HepG2 (cell line): ENCODE results near the gene GPR107. TPM values are rescaled to one million over a fixed set of nuclear protein-coding genes. Genes with fewer than 3 reads are reported as not detected.

Experiments used
- ATAC-seq: fragments of 200-7000 bp; cut with Tn5 transposase; 3 replicates; pipeline ENCODE4 v1.9.1; 2020; ENCODE audit warnings: mild to moderate bottlenecking, moderate library complexity
- BruUV-seq: library from RNA; stranded (reverse); fragments of 400-500 nt; replicated peaks from 2 replicates; lab custom pipeline; 2021; lab: Mats Ljungman, UMichigan
- CTCF ChIA-PET: fragments of 300-600 bp; formaldehyde crosslinking; extraction: SDS; loops from one replicate; lab custom pipeline; 2021; ENCODE audit warnings: low total read pairs, inconsistent platforms, low intra/inter-chr PET ratio; lab: Yijun Ruan, JAX
- POLR2A ChIA-PET: fragments of 350-600 bp; sonication (Branson Sonifier 250); formaldehyde crosslinking; loops from one replicate; lab custom pipeline; 2020; ENCODE audit warnings: antibody characterized with exemption, inconsistent platforms; lab: Yijun Ruan, JAX
- DNase-seq: peaks from one replicate; pipeline ENCODE4 v3.0.0-alpha.2; 2015; ENCODE audit warnings: low spot score
- FAIRE-seq: peaks from 3 replicates; lab custom pipeline; 2011; peaks lifted over from hg19 to GRCh38; lab: Jason Lieb, UNC
- H2AFZ ChIP-seq: one replicate; pipeline ENCODE4 v1.6.1; 2011; ENCODE audit warnings: low read length, inconsistent platforms
- H3K27ac ChIP-seq: fragments of 300-600 bp; 3 replicates; pipeline ENCODE4 v1.8.0; 2011; ENCODE audit warnings: mixed run types, mild to moderate bottlenecking, mixed read lengths, low read length, inconsistent platforms; ENCODE audit not compliant: insufficient read depth; ENCODE audit errors: extremely low read length
- H3K27me3 ChIP-seq, 2 experiments: fragments of 200-600 bp in 1 of 2; 2 replicates in 1 of 2; 3 replicates in 1 of 2; pipeline versions ENCODE4 v1.6.0 to v1.8.0; 2011; ENCODE audit warnings: low read length in 2 of 2, mild to moderate bottlenecking in 2 of 2, moderate library complexity in 2 of 2, inconsistent platforms in 1 of 2; ENCODE audit not compliant: insufficient read depth in 2 of 2, control insufficient read depth in 1 of 2
- H3K36me3 ChIP-seq, 2 experiments: fragments of 200-600 bp in 1 of 2; replicated peaks in 1 of 2; 2 replicates in 1 of 2; 3 replicates in 1 of 2; pipeline versions ENCODE4 v1.5.1 to v1.8.0; 2011; ENCODE audit warnings: low read length in 2 of 2, inconsistent platforms in 1 of 2; ENCODE audit not compliant: insufficient read depth in 2 of 2, control insufficient read depth in 1 of 2
- H3K4me1 ChIP-seq: 2 replicates; pipeline ENCODE4 v1.5.1; 2012; ENCODE audit warnings: low read length, inconsistent platforms; ENCODE audit not compliant: insufficient read depth
- H3K4me2 ChIP-seq: 2 replicates; pipeline ENCODE4 v1.6.0; 2011; ENCODE audit warnings: low read depth, low read length, inconsistent platforms
- H3K4me3 ChIP-seq, 3 experiments: fragments of 200-600 bp in 1 of 3; sonication (generic), shearing (Covaris generic) in 1 of 3; replicated peaks in 1 of 3; 2 replicates each; pipeline ENCODE4 v1.5.1; 2011 to 2016; ENCODE audit warnings: low read length in 3 of 3, inconsistent platforms in 2 of 3, low read depth in 2 of 3, mild to moderate bottlenecking in 2 of 3, control low read depth in 1 of 3, mixed read lengths in 1 of 3; ENCODE audit not compliant: insufficient read depth in 1 of 3
- H3K79me2 ChIP-seq: one replicate; pipeline ENCODE4 v1.6.1; 2011; ENCODE audit warnings: low read length, inconsistent platforms; ENCODE audit not compliant: insufficient read depth
- H3K9ac ChIP-seq: 2 replicates; pipeline ENCODE4 v1.6.0; 2011; ENCODE audit warnings: mild to moderate bottlenecking, low read depth, low read length, inconsistent platforms; ENCODE audit not compliant: insufficient read depth
- H3K9me3 ChIP-seq: 2 replicates; pipeline ENCODE4 v1.5.1; 2012; ENCODE audit warnings: mild to moderate bottlenecking, low read length
- H4K20me1 ChIP-seq: 2 replicates; pipeline ENCODE4 v1.6.0; 2011; ENCODE audit warnings: inconsistent platforms, mild to moderate bottlenecking, low read length, moderate library complexity; ENCODE audit not compliant: insufficient read depth
- EP300 ChIP-seq, 3 experiments: sonication (generic) in 1 of 3; formaldehyde crosslinking in 1 of 3; IDR thresholded peaks; 2 replicates each; pipeline versions ENCODE4 v1.5.1 to v1.6.1; 2011 to 2020; ENCODE audit warnings: low read depth in 2 of 3, low read length in 2 of 3, borderline replicate concordance in 1 of 3, improper control_type of control experiment in 1 of 3, mild to moderate bottlenecking in 1 of 3, missing genetic modification reagents in 1 of 3, moderate library complexity in 1 of 3
- HHEX ChIP-seq: IDR thresholded peaks from 2 replicates; pipeline ENCODE4 v1.6.1; 2016; ENCODE audit warnings: control low read depth
- MIER2 ChIP-seq: IDR thresholded peaks from 2 replicates; pipeline ENCODE4 v1.6.1; 2016; ENCODE audit warnings: missing biosample characterization, missing genetic modification reagents
- ZBTB7B ChIP-seq: sonication (generic); formaldehyde crosslinking; IDR thresholded peaks from 2 replicates; pipeline ENCODE4 v1.4.0; 2020; ENCODE audit warnings: missing genetic modification reagents
- ZNF34 ChIP-seq: sonication (generic); formaldehyde crosslinking; IDR thresholded peaks from 2 replicates; pipeline ENCODE4 v1.4.0; 2020; ENCODE audit warnings: mild to moderate bottlenecking, missing genetic modification reagents, borderline replicate concordance
- ZNF674 ChIP-seq: sonication (generic); formaldehyde crosslinking; IDR thresholded peaks from 2 replicates; pipeline ENCODE4 v1.5.0; 2020; ENCODE audit warnings: low read depth, mild to moderate bottlenecking, missing genetic modification reagents
- WGBS: methylation state at CpG from one replicate; pipeline ENCODE4 v1.1.6; 2017; ENCODE audit warnings: low lambda C conversion rate; 5-methylcytosine and 5-hydroxymethylcytosine counted together
- in situ Hi-C: cut with HindIII; loops from 2 replicates; pipeline ENCODE4 v1.10.0; 2017; ENCODE audit warnings: low pct_unique_long_range_greater_than_20kb; ENCODE audit not compliant: extremely low pct_ligation_motif_present
- intact Hi-C: fragments of 100-400 bp; cut with micrococcal nuclease; formaldehyde crosslinking; loops from one replicate; pipeline ENCODE4 v1.10.0; 2022; ENCODE audit not compliant: unreplicated experiment
- polyA plus RNA-seq, 8 experiments: library from polyadenylated mRNA; depleted of rRNA in 3 of 8; stranded (reverse) in 7 of 8; unstranded in 1 of 8; fragments of >200 nt; fragmentation: Illumina TruSeq in 4 of 8; extraction: Trizol in 4 of 8; gene quantifications; 2 replicates each; pipeline versions ENCODE4 v1.2.1 to v1.2.3, GENCODE V29; 2011 to 2016; ENCODE audit warnings: low read depth in 4 of 8, missing spikeins in 1 of 8, mixed read lengths in 1 of 8; ENCODE audit not compliant: insufficient read depth in 1 of 8
- total RNA-seq, 5 experiments: library from RNA; depleted of rRNA; stranded (reverse); fragments of >200 nt; fragmentation: Illumina TruSeq; extraction: Trizol; gene quantifications; 2 replicates each; pipeline ENCODE4 v1.2.3, GENCODE V29; 2016; ENCODE audit warnings: low read depth in 1 of 5
- TF ChIP-seq, protein P1 (sequence below): sonication (generic); formaldehyde crosslinking; IDR thresholded peaks from 2 replicates; pipeline ENCODE4 v1.5.0; 2020; ENCODE audit warnings: missing genetic modification reagents
- TF ChIP-seq, protein P2 (sequence below): sonication (generic); formaldehyde crosslinking; IDR thresholded peaks from 2 replicates; pipeline ENCODE4 v1.5.1; 2020; ENCODE audit warnings: missing genetic modification reagents, mild to moderate bottlenecking, borderline replicate concordance
- TF ChIP-seq, protein P3 (sequence below): sonication (generic); formaldehyde crosslinking; IDR thresholded peaks from 2 replicates; pipeline ENCODE4 v1.8.1; 2023; ENCODE audit warnings: missing genetic modification reagents, inconsistent platforms, borderline replicate concordance
- TF ChIP-seq, protein P4 (sequence below): sonication (generic); formaldehyde crosslinking; IDR thresholded peaks from 2 replicates; pipeline ENCODE4 v1.8.0; 2022; ENCODE audit warnings: missing genetic modification reagents, mild to moderate bottlenecking, inconsistent platforms, borderline replicate concordance

Gene GPR107
- total and polyA plus RNA-seq, 2 of the 13 experiments (the other 11 are each of a cell fraction or from before 2014, with no cell fraction given) = 22.5 to 24.4 TPM

DNA sequence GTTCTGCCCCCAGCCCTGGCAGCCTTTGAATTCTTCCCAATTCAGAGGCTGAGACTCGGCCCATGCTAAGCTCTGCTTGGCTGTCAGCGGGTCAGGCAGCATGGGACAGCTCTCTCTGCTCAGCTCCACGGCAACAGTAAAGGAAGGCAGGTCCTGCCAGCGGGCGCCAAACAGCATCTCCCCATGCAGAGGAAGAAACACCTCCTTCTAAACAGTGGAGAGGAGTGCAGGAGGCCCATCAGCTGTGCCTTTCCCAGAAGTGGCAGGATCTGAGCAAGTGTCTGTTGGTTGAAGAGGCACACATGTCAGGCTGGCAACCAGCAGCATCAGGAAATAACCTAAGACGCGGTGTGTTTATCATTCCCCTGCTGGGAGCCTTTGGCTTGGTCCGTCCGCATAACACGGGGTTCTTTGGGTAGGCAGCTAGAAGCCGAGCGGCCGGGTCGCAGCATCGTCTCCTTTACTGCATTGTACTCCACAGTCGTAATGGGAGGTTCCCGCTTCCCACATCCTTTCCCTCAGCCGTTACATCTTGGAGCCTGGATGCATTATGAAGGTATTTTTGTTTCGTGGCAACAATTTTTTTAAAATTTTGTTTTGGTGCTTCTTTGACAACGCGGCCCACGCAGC, 75.8 kb downstream of the GPR107 start:
- Histone ChIP-seq H3K79me2 (no peaks in the 10 kb centered on the region), H3K9ac (no peak overlapping the region), H2AFZ (no peak overlapping the region), H3K4me2 (no peak overlapping the region), H4K20me1 (no peaks in the 10 kb centered on the region), H3K4me1 (no peaks in the 10 kb centered on the region), H3K4me3 (no peak overlapping the region), H3K36me3 (peaks cover 9 to 25% of the 10 kb centered on the region in 2 experiments; a peak in 4 of 5 replicates), H3K27me3 (no peaks in the 10 kb centered on the region), H3K9me3 (no peaks in the 10 kb centered on the region), H3K27ac (no peak overlapping the region)
- ChIA-PET CTCF (no interaction called here), POLR2A (no interaction called here)
- 96% methylated on average over 20 of the region's 22 CpGs for WGBS
- DNase-seq (no peak), FAIRE-seq (no peak), ATAC-seq (no peak)
- no peak for TF ChIP-seq ZNF34
- no peak for TF ChIP-seq ZBTB7B
- TF ChIP-seq, protein P1, sequence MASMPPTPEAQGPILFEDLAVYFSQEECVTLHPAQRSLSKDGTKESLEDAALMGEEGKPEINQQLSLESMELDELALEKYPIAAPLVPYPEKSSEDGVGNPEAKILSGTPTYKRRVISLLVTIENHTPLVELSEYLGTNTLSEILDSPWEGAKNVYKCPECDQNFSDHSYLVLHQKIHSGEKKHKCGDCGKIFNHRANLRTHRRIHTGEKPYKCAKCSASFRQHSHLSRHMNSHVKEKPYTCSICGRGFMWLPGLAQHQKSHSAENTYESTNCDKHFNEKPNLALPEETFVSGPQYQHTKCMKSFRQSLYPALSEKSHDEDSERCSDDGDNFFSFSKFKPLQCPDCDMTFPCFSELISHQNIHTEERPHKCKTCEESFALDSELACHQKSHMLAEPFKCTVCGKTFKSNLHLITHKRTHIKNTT (CRISPR knock-in tag) = no peak
- no peak for TF ChIP-seq HHEX (CRISPR knock-in tag)
- TF ChIP-seq ZNF674 (CRISPR knock-in tag) = no peak
- TF ChIP-seq EP300 (IDR thresholded peaks at IDR 0.05; ENCODE audit: low read depth in 2 of 2, low read length in 2 of 2) = no peak
- no peak for TF ChIP-seq EP300 (CRISPR knock-in tag; IDR thresholded peaks at IDR 0.05; ENCODE audit: borderline replicate concordance)
- TF ChIP-seq, protein P2, sequence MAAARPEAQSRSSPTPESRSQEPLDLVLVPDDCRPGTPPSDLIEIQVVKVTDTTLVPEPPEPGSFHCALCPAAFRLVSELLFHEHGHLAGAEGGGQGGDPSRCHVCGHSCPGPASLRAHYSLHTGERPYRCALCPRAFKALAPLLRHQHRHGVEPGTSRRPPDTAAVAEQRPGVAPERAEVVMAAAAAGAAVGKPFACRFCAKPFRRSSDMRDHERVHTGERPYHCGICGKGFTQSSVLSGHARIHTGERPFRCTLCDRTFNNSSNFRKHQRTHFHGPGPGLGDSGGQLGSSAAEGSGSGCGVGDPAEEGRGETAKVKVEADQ (CRISPR knock-in tag) = no peak
- TF ChIP-seq, protein P3, sequence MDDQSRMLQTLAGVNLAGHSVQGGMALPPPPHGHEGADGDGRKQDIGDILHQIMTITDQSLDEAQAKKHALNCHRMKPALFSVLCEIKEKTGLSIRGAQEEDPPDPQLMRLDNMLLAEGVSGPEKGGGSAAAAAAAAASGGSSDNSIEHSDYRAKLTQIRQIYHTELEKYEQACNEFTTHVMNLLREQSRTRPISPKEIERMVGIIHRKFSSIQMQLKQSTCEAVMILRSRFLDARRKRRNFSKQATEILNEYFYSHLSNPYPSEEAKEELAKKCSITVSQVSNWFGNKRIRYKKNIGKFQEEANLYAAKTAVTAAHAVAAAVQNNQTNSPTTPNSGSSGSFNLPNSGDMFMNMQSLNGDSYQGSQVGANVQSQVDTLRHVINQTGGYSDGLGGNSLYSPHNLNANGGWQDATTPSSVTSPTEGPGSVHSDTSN = no peak
- TF ChIP-seq, protein P4, sequence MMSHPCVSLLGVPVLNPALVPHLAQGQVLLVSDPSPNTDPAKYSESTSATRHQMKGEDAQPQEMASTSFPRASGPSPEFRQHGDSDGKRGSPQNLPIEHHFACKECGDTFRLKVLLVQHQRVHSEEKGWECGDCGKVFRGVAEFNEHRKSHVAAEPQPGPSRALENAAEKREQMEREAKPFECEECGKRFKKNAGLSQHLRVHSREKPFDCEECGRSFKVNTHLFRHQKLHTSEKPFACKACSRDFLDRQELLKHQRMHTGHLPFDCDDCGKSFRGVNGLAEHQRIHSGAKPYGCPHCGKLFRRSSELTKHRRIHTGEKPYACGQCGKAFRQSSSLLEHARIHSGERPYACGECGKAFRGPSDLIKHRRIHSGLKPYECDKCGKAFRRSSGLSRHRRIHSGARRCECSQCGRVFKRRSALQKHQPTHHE = no peak
- TF ChIP-seq MIER2 (CRISPR knock-in tag) = no peak
- BruUV-seq = no TSS peak
- in situ Hi-C loops (no loop called here), intact Hi-C loops (no loop called here)
